Activated T-cell treated with anti-CD3 and anti-CD28 coated beads for 4 hours (primary cell): ENCODE data around the gene SEMA3A.

Experiments
- DNase-seq: peaks from one replicate; pipeline ENCODE4 v3.0.0-alpha.2; 2020

SEMA3A gene

DNA sequence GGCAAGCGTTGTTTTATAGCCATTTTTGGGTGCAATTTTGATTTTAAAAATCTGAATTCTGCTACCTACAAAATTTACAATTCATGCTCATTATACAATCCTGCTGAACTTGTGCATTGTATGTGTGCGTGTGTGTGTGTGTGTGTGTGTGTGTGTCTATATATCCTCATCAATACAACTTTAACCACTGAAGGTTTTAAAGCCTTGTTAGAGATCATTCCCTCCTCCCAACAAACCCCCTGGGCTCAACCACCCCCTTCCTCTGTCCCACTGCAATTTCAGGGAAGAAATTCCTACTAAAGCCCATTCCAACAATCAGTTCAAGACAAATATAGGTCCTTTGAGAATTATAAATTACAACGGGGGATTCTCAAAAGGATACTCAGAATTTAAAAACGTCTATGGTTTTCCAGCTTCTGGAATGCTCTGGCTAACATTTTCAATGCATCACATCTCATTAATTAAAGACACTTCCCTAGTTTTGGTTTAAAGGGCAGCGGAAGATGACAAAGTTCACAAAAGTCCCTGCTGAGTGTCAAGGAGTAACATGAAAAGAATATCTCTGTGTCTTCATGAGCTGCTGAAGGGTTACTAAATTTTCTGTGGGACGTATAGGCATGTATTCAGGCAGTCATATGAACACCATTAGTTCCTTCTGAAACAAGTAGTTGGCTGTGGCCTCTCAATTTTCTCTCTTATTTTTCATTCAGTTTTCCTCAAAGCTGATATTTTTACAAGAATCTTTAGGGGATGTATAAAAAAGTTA, 889 bp upstream of the SEMA3A start:
- DNase-seq = no peak

DNA sequence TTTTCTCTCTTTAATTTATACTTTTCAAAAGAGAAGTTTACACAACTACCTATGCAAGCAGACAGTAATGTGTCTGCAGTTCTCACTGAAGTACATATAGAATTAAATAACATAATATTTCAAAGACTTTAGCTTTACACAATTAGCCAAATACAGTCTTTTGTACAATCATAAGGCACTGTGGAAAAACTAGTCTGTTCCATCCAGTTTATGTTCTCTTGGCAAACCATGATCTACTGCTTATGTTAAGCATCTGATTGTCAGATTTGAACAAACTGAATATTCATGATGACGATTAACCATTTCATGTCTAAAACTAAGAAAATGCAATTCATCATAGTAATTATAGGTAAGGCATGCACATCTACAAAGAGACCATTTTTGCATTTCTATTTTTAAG, 842 bp downstream of the SEMA3A start:
- DNase-seq = no peak

DNA sequence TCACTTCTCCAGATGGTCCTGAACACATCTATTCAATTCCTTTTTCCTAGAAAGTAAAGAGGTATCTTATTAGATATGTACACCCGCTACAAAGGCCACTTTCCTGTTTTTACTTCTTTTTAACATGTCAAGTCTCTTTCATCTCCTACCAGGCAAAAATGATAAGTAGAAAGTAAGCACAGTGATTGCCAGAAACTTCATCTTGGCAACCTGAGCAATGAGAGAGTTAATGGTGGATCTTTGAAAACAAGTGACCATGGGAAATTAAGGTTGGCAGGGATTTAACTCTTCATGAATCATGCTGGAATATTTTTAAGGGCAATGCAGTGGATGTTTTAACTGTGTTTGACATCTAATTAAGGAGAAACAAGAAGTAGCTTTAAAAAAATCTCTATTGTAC, 2.7 kb downstream of the SEMA3A start:
- no peak for DNase-seq

DNA sequence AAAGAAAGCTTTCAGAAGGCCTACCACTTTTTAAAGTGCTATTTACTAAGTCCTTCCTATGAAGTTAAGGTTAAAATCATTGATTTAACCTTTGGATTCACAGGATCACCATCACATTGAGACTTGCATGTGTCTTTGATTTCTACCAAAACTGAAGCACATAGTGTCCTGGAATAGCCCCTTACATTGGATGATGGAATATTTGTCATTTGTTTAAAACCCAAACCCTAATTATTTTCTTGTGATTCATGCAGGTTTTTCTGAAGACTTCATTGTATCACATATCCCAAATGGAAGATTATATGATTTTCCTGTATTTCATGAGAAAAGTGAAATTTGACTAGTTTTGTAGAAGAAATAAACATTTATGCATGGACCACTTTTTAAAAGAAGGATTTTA, 3.3 kb downstream of the SEMA3A start:
- DNase-seq = no peak

DNA sequence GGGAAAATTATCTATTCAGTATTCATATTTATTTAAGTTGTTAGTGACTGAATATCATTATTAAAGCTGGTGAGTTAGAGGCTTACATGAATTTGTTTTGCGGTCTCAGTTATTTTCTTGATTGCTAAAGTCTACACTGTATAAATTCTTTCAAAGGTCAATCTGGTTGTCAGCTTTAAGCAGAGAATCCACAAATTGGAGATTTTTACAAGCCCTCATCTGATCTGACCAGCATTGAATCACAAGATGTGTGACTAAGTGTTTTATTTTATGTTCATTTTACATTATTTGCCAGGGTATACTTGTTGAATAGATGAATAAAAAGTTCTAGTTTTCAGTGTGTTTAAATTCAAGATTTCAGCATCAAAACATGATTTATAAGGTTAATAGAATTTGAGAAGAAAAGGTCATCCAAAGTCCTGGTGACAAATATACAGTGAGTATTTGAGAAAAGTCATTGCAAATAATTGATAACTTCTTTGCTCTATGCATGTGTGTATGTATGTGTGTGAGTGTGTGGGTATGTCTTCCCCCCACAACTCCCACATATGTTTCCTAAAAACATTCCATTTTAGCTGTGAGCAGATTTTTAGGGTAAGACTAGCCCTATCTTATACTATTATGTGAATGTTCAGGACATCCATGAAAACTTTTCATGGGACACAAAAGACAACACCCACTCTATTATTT, 4.4 kb downstream of the SEMA3A start:
- DNase-seq = no peak

DNA sequence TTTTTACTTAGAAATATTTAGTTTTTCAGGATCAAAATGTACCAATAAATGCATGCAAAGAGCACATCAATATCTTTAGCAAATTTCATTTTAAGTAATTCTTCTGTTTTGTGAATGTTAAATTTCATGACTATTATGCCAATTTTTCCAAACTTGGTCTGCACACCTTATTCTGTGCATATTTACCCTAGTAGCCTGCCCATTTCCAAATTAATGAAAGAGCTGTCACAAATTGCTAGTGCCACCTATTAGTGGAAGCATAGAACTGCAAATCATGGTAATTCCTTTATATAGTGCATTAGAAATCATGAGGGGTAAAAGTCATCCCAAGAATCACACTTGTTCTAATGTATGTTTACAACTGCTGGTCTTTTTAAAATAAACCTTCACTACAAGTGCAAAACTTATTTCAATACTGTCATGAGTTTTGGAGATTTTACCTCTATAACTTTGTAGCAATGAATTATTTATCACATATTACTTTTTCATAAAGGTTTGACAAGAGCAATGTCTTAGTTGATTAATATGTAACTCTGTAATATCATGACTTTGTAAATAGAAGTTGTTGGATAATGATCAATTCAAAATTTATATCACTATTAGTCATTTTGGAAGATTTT, 5.7 kb downstream of the SEMA3A start:
- DNase-seq = no peak

DNA sequence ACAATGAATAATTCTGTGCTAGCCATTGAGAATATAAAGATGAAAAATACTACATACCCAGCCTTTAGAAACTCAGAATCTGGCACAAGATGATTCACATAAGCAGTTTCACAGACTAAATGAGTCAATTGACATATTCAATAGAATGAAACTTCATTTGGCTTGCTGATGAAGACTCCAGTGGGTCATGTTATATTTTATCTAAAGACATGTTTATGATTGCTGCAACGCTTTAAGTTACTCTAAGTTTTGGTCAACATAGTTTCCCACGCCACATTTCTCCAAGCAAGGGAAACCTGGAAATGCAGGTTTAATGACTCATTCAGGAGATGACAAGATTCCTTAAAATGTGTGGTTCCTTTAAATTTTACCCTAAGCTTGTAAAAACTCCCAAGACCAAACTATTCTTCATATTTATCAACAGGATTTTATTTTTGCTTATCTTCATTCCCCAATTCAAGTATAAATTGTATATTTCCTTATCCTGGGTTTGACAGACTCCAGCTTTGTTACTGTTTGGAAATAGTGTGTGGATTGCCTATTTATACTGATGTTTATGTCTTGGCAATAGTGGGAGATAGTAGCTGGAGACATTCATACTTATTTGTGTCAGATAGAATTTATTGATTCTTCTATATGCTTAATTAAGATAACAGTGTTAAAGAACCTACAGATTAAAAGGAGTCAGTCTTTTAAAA, 6.6 kb downstream of the SEMA3A start:
- DNase-seq = no peak

DNA sequence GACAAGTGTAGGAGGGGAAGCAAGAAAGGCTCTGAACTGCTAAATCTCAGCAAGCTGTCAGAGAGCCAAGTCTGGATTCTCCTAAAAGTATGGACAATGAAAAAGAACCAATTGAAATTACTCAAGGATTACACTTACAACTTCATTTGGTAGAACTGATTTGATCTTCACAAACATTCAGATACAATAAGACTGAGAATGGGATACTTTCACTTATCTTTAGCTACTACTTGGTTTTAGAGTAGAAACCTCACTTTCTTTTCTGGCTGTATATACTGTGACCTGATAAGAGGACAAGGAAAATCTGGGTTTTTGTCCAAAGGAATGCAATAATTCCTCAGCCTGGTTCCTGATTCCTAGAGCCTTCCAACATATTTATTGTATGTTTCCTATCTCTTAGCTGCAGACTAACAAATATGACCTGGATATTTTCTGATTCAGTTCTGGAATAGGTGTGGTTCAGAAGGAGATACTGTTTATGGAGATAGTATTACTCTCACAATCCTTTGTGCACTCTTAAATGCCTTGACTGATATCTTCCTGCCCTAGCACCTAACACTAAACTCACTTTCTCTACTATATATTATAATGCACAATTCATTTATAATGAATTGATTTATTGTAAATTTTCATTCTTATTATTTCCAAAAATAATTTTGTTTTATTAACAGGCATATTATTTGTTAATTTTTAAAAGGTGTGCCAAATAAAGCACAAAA, 7.3 kb downstream of the SEMA3A start:
- no peak for DNase-seq

DNA sequence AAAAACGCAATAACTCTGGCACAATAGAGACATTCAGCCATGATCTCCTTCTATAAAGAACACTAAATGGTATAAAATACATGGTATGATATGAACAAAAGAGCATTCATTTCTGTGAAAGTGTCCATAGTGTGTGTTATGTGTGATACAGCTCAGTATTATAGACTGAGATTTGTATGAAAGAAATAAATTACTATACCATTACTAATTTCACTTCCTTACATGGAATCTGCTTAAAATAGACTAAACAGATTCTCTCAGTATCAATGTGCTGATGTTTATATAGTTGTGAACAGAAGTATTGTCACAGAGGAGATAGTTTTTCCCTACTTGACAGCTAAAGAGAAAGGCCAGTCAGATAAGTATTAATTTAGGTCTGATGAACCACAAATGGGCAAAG, 10.8 kb downstream of the SEMA3A start:
- no peak for DNase-seq

DNA sequence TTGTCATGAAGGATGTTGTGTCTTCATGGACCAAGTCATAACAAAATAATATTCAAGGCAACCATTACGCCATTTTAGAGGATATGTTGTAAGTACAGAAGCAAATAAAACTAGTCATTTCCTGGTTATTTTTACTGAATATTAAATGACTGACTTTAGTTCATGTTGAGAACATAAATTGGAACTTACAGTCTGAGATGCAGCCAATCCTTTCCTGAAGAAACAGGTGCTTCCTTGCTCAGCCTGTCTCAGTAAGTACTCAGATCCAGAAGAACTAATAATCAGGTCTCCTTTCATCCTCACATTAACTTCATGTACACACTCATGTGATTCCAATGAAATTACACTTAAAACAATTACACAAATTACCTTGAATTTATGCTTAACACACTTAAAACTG, 12.3 kb downstream of the SEMA3A start:
- no peak for DNase-seq

DNA sequence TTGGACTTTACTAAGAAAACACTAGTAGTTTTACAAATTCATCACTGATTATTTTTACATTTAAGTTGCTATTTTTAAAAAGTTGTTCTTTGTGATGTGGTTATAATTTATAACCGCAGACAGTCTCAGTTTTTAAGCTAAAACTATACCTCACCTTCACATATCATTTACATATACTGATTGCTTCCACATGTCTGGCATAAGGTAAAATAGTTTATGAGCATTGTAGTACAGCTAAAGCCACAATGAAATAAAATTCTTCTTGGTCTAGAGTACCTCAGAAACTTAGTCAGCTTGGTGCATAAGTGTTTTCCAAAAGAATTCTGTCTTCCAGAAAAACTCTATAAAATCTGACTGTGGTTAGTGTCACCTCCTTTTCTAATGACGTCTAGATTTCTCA, 13.0 kb downstream of the SEMA3A start:
- no peak for DNase-seq

DNA sequence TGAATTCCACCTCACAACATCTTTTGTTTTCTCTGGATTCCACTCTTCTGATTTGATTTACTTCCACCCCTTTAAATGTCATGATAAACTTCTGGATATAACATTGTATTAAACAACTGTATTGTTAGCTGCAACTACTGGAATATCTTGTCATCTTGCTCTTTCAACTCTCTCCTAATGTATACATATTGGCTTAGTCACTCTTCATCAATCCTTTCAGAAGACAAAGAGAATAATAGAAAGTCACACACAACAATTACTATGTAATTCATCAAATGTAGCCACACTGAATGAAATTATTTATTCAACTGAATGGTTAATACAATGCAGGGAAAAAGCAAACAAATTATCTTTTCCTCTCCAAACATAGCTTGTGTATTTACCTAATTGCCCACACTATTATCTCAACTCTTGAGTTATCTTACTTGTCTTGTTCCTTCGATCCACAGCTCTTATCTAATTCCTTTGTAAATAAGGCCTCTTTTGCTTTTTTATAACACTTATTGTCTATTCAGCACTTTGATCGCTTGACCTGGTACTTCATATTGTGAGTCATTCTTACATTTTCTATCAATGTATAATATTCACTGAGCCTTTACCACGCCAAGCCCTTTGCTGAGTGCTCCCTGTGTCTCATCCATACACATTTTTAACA, 16.7 kb downstream of the SEMA3A start:
- no peak for DNase-seq

DNA sequence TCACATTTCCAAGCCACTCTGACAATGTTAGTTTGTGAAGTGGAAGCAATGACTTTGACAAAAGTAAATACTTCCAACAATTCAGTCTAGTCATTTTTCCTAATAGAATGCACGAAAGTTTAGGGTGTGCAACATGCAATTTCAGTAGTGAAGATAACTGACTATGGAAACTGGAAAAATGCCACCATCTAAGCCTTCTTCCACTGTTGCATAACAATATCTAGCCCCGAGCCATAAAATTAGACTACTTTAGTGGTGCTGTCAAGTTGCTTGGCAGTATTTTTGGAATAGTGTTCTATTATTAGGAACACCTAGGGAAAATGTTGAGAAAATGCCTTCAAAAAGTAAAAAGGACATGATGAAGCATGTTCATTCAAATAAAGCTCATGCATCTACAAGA, 17.9 kb downstream of the SEMA3A start:
- DNase-seq = no peak

DNA sequence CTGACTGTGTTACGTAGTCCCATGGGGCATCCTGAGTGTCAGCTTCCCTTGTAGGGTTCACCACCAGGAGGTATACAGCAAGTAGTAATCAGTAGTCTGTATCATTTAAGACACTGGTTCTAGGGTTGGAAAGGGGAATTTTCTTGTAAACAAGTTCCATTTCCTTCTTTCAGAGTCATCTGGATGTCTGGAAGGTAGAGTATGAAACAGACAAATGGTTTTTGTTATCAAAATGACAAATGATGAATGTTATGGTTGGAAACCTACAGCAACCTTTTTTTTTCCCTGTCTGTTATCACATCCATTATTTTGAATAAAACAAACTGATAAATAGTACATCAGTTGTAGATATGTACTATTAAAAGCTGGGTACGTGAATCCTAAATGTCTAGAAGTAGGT, 19.1 kb downstream of the SEMA3A start:
- no peak for DNase-seq

DNA sequence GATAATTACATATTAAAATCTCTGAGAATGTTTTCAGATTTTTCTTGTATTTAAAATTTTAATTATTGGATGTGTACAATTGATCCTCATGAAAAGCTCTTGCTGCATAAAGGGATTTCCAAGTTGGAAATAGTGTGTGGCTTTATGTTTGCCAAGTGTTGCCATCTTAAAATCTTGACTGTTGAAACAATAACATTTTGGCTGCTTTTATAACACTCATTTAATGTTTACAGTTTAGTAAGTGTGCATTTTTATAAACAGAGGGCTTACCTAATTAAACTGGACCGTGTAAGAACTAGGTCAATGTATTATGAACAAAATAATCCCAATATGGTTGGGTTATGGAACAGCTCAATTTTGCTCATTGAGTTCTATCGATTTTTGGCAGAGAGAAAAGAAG, 23.9 kb downstream of the SEMA3A start:
- no peak for DNase-seq

DNA sequence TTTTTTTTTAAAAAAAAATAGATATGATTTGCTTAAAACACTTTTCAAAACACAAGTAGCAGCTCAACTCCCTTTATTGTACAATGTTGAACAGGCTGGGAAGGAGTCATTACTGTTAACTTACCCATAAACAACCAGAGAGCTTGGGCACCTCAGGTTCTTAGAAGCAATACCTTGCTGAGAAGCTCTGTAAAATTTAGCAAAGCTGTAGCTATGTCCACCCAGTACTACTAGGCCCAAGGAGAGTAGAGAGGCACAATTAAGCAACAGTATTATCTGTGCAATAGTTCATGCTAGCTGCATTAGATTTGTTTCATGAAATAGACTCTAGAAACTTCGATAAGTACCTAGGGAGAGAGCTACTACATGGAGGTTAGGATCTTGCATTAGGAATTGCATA, 32.0 kb downstream of the SEMA3A start:
- DNase-seq = no peak

DNA sequence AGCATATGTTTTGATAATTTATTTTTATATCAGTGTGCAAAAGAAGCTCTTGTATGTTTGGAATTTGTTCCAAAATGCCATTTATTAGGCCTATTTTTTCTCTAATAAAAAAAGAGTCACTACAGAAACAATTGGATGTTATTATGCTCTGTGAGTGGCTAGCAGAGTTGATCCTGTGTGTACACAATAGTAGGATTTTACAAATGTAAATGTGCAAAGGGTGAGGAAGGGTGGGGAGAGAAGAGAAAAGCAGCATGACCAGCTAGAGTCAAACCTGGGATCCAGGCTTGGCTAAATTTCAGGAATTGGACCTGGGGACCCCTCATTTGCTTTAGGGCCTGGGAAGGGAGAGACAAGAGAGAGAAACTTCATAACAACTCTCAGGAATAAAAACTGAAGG, 32.5 kb downstream of the SEMA3A start:
- DNase-seq = no peak

DNA sequence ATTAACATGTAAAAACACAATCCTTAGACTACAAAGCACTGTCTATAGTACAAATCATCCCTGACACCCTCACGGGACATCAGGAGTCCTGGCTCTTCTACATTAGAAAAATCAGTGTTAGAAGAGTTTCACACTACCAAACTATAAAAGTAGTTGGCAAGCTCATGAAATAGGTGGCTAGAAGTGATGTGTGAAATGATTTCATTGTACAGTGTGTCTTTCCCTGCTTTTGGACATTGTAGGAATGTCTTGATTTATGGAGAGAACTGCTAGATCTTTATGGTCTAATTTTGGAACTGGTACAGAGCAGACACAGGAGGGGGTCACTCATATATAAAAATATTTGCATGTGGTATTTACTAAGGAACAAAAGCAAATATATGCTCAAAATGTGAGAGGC, 33.2 kb downstream of the SEMA3A start:
- DNase-seq = no peak

DNA sequence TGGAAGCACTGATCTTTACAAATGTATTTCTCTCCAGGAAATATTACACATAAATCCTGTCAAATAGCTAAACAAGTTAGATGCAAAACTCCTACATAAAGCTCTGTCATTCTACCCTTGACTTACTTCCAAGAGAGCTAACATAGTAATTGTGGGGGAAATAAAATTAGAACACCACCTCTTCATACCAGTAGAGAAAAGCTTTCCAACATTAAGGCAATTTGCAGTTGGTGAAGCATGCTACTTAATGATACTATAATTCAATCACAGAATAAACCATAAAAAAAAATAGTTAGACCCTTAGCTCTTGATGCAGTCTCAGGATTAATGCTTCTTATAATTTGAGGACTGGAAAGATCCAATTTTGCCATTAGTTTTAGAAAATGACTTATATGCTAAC, 35.2 kb downstream of the SEMA3A start:
- no peak for DNase-seq

DNA sequence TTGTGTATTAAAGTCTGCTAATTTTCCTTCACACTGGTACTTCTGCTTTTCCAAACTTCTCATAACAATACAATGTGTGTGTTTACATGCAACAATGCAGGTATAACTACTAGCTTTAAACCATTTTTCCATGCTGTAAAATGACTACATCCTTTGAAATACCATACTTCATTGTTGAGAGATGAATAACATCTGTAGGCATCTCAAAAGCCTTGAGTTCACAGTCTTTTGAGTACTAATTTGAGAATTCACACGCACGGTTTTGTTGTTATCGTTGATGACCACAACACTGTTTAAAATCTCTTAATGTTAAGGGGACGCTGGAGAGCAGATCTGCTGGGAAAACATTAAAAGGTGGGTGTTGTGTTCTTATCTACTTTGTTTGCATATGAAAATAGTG, 37.4 kb downstream of the SEMA3A start:
- DNase-seq = no peak

DNA sequence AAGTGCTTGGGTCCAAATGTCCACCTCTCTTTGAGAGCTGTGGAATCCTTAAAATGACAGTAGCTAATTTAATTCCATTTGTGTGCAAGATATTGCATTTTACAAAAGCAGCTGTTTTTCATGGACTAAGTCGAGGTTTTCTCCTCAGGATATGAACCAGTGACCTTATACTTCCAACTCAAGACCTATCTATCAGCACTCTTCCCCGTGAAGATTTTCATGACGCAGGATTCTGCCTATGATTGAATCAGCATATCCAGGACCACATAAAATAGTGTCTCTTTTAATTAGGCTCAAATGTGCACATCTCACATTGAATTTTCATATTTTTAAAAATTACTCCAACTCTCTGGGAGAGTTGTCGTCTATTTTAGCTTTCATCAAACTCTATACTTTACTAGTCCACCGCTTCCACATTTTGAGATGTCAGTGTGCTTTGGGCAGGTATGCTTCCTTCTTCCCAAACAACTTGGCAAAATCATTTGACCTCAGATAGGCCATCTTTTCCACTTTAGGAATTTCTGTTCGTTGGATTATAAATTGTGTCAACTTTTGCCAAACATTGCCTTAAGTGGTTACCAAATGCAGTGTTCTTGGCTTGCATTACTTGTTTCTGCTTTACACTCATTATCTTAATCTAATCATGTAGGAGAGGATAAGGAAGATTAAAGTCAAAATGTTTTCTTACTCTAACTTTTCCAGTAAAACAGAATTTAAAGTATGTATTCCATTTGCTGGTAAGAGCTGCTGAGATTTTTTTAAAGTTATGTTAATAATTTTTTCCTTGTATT, 39.4 kb downstream of the SEMA3A start:
- no peak for DNase-seq

DNA sequence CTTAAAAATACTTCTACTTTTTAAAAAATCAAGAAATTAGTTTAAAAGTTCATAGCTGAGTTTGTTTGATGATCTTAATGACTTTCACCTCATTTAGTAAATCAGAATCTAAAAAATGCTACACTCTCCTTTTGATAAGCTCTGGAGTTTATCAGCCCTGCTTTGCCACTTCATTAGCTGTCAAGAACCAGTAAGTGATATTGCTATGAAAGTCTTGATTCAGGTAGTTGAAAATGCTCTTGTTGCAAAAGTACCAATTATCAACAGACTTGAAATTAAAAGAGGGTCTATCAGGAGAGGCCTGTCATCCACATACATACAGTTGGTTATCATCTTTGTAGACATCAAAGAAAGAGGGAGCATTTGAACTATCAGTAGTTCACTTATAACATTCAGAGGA, 41.6 kb downstream of the SEMA3A start:
- no peak for DNase-seq
